B cell (primary cell): ENCODE measurements around the gene LHFPL6. TPM values are rescaled to one million over a fixed set of nuclear protein-coding genes. Genes with fewer than 3 reads are reported as not detected.

ENCODE experiments used
- ATAC-seq: fragments of 200-7000 bp; cut with Tn5 transposase; one replicate; pipeline ENCODE4 v1.10.0; 2021; ENCODE audit warnings: low read depth, mild to moderate bottlenecking, moderate number of reproducible peaks, moderate library complexity
- CTCF ChIA-PET: fragments of 350-600 bp; sonication (Branson Sonifier 250); formaldehyde crosslinking; loops from one replicate; lab custom pipeline; 2021; ENCODE audit warnings: antibody characterized with exemption, inconsistent platforms; lab: Charles Lee
- POLR2A ChIA-PET: fragments of 350-600 bp; sonication (Branson Sonifier 250); formaldehyde crosslinking; loops from one replicate; lab custom pipeline; 2021; ENCODE audit warnings: antibody characterized with exemption; lab: Charles Lee
- DNase-seq: peaks from one replicate; pipeline ENCODE4 v3.0.0; 2013
- H2AFZ ChIP-seq: 2 replicates; pipeline ENCODE4 v1.6.1; 2012; ENCODE audit warnings: mild to moderate bottlenecking, low read depth, low read length; ENCODE audit not compliant: insufficient read depth, poor library complexity, severe bottlenecking
- H3K27ac ChIP-seq, 2 donors: 1 replicate in 1 of 2; 2 replicates in 1 of 2; pipeline ENCODE4 v1.5.1; 2012 to 2013; ENCODE audit warnings: low read length in 2 of 2, mild to moderate bottlenecking in 2 of 2, moderate library complexity in 1 of 2
- H3K27me3 ChIP-seq, 4 experiments: fragments of 200-600 bp in 1 of 4; sonication (generic) in 1 of 4; replicated peaks in 1 of 4; 1 replicate in 2 of 4; 2 replicates in 2 of 4; pipeline versions ENCODE4 v1.6.1 to v1.7.0; 2013 to 2016; ENCODE audit warnings: low read length in 3 of 4, mild to moderate bottlenecking in 2 of 4, mixed read lengths in 1 of 4, moderate library complexity in 1 of 4; ENCODE audit not compliant: insufficient read depth in 4 of 4, control insufficient read depth in 3 of 4; ENCODE audit errors: control extremely low read depth in 1 of 4
- H3K36me3 ChIP-seq, 2 experiments: replicated peaks in 1 of 2; 1 replicate in 1 of 2; 2 replicates in 1 of 2; pipeline versions ENCODE4 v1.6.1 to v1.7.1; 2013; ENCODE audit warnings: low read length in 1 of 2; ENCODE audit not compliant: insufficient read depth in 2 of 2, control insufficient read depth in 1 of 2; ENCODE audit errors: control extremely low read depth in 1 of 2, extremely low read depth in 1 of 2
- H3K4me1 ChIP-seq, 2 donors: fragments of 200-600 bp in 1 of 2; sonication (generic) in 1 of 2; 1 replicate in 1 of 2; 2 replicates in 1 of 2; pipeline versions ENCODE4 v1.5.1 to v1.6.1; 2013 to 2017; ENCODE audit warnings: low read length in 2 of 2; ENCODE audit not compliant: control insufficient read depth in 2 of 2, insufficient read depth in 2 of 2
- H3K4me2 ChIP-seq: replicated peaks from 2 replicates; pipeline ENCODE3; 2012; ENCODE audit warnings: mild to moderate bottlenecking, low read depth, low read length; ENCODE audit not compliant: poor library complexity, severe bottlenecking
- H3K4me3 ChIP-seq, 5 experiments: fragments of 200-600 bp in 1 of 5; sonication (generic) in 1 of 5; 1 replicate in 3 of 5; 2 replicates in 2 of 5; pipeline versions ENCODE4 v1.5.1 to v1.7.0; 2011 to 2016; ENCODE audit warnings: low read length in 4 of 5, mild to moderate bottlenecking in 4 of 5, low read depth in 2 of 5, control low read depth in 1 of 5, moderate library complexity in 1 of 5; ENCODE audit not compliant: insufficient read depth in 1 of 5; ENCODE audit errors: control extremely low read depth in 1 of 5, extremely low read depth in 1 of 5
- H3K79me2 ChIP-seq: fragments of 200-600 bp; sonication (generic); one replicate; pipeline ENCODE4 v1.6.0; 2016; ENCODE audit warnings: low read length; ENCODE audit not compliant: control insufficient read depth, insufficient read depth
- H3K9ac ChIP-seq: fragments of 200-600 bp; sonication (generic); 2 replicates; pipeline ENCODE4 v1.6.1; 2017; ENCODE audit warnings: mild to moderate bottlenecking, low read length, moderate library complexity
- H3K9me3 ChIP-seq, 3 donors: one replicate each; pipeline versions ENCODE4 v1.6.1 to v1.7.1; 2013; ENCODE audit warnings: low read length in 2 of 3; ENCODE audit not compliant: control insufficient read depth in 2 of 3, insufficient read depth in 1 of 3; ENCODE audit errors: control extremely low read depth in 1 of 3
- H4K20me1 ChIP-seq: 2 replicates; pipeline ENCODE4 v1.6.0; 2012; ENCODE audit warnings: mild to moderate bottlenecking, low read length; ENCODE audit not compliant: insufficient read depth, control insufficient read depth, poor library complexity, severe bottlenecking
- H3K27ac Mint-ChIP-seq: one replicate; pipeline ENCODE4 v1.8.0; 2021; ENCODE audit warnings: mixed read lengths
- H3K27me3 Mint-ChIP-seq: one replicate; pipeline ENCODE4 v1.8.0; 2021; ENCODE audit warnings: mixed read lengths
- H3K4me1 Mint-ChIP-seq: one replicate; pipeline ENCODE4 v1.8.0; 2021; ENCODE audit warnings: mixed read lengths
- H3K4me3 Mint-ChIP-seq: one replicate; pipeline ENCODE4 v1.8.0; 2021; ENCODE audit warnings: mixed read lengths
- H3K9me3 Mint-ChIP-seq: one replicate; pipeline ENCODE4 v1.8.0; 2022; ENCODE audit warnings: mixed read lengths; ENCODE audit not compliant: insufficient read depth
- EZH2 ChIP-seq: IDR thresholded peaks from 2 replicates; pipeline ENCODE4 v1.6.1; 2012; ENCODE audit warnings: borderline replicate concordance, low read depth, mild to moderate bottlenecking, moderate library complexity, low read length; ENCODE audit not compliant: insufficient read depth, poor library complexity, severe bottlenecking
- WGBS: methylation state at CpG from one replicate; pipeline ENCODE4 v1.1.5; 2013; ENCODE audit warnings: missing lambda C conversion rate; ENCODE audit not compliant: insufficient coverage; 5-methylcytosine and 5-hydroxymethylcytosine counted together
- intact Hi-C: fragments of 100-400 bp; cut with micrococcal nuclease; formaldehyde crosslinking; loops from one replicate; pipeline ENCODE4 v1.10.0; 2022
- polyA plus RNA-seq: library from polyadenylated mRNA; depleted of rRNA; stranded (reverse); fragments of >200 nt; gene quantifications from 2 replicates; pipeline ENCODE4 v1.2.3, GENCODE V29; 2012
- total RNA-seq, 2 donors: library from RNA; stranded (reverse); fragments of 120-200 nt in 1 of 2; gene quantifications; 1 replicate in 1 of 2; 2 replicates in 1 of 2; pipeline versions ENCODE4 v1.2.3 to v1.2.4, GENCODE V29; 2013 to 2022
- TF ChIP-seq, protein P1 (sequence below): fragments of 200-600 bp; IDR thresholded peaks from one replicate; pipeline ENCODE4 v1.8.0; 2022; ENCODE audit warnings: antibody characterized with exemption, mild to moderate bottlenecking

The LHFPL6 gene
- total and polyA plus RNA-seq, 2 donors (not counting 1 experiment from before 2014, with no cell fraction given): 0.01 TPM; not detected in 1

DNA sequence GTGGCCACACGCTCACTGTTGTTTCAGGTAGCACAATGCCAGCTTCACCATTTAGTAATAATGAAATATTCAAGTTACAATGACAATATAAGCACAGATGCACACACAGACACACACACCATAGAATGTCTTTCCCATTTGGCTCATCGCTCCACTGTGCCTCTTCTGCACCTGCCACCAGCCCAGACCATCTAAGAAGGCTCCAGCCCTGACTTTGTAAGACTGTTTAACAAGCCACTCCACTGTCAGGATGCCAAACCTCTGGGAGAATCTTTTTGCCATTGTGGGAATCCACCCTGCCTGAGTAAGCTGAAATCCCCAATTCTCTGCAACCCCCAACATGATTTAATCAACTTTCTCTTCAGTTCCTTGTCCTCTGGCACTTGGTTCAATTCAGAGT, 60.6 kb downstream of the LHFPL6 start:
- H3K79me2 ChIP-seq: no peaks in the 10 kb centered on the region
- H3K36me3 ChIP-seq: no peaks in the 10 kb centered on the region
- TF ChIP-seq EZH2: no peak
- TF ChIP-seq, protein P1, sequence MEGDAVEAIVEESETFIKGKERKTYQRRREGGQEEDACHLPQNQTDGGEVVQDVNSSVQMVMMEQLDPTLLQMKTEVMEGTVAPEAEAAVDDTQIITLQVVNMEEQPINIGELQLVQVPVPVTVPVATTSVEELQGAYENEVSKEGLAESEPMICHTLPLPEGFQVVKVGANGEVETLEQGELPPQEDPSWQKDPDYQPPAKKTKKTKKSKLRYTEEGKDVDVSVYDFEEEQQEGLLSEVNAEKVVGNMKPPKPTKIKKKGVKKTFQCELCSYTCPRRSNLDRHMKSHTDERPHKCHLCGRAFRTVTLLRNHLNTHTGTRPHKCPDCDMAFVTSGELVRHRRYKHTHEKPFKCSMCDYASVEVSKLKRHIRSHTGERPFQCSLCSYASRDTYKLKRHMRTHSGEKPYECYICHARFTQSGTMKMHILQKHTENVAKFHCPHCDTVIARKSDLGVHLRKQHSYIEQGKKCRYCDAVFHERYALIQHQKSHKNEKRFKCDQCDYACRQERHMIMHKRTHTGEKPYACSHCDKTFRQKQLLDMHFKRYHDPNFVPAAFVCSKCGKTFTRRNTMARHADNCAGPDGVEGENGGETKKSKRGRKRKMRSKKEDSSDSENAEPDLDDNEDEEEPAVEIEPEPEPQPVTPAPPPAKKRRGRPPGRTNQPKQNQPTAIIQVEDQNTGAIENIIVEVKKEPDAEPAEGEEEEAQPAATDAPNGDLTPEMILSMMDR: no peak

DNA sequence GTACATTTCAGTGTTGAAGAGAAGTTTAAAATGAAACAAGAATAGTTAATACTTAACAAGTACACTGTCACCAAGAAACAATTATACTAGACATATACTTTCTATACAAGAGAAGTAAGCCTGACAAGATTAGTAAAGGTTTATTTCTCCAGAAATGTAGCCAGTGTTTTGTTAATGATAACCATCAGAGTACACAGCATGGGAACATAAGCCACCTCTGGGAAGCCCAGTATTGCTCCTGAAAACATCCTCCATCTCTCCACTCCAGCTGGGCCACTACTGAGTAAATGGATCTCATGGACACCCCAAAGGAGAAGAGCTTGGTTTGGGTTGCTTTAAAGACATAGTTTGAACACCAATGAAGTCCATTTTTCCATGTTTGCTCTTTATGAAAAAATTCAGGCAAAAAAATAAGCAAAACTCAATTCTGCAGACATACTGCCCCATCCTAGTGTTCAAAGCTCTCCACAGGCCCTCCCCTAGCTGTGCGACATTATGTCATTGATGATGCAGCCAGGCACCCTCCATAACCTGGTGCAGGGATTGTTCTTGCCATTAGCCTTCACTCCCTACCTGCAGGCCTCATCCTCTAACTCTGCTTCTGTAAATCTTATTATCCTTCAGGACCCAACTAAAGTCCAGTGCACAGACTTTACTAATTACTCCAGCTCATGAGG, 61.9 kb downstream of the LHFPL6 start:
- Mint-ChIP-seq H3K9me3 (no peaks in the 10 kb centered on the region), H3K27ac (no peak overlapping the region), H3K4me1 (no peaks in the 10 kb centered on the region), H3K27me3 (no peaks in the 10 kb centered on the region), H3K4me3 (no peak overlapping the region)
- WGBS: 93% methylated on average over 1 of the region's 1 CpG
- Histone ChIP-seq H3K27ac (no peak overlapping the region), H3K79me2 (no peaks in the 10 kb centered on the region), H3K36me3 (no peaks in the 10 kb centered on the region), H3K4me2 (no peak overlapping the region), H3K9ac (no peak overlapping the region), H3K9me3 (no peaks in the 10 kb centered on the region), H4K20me1 (no peaks in the 10 kb centered on the region), H3K4me1 (no peaks in the 10 kb centered on the region), H3K4me3 (no peak overlapping the region), H3K27me3 (no peaks in the 10 kb centered on the region), H2AFZ (no peak overlapping the region)
- ChIA-PET CTCF (no interaction called here), POLR2A (no interaction called here)
- TF ChIP-seq, protein P1: no peak
- TF ChIP-seq EZH2: no peak
- DNase-seq (no peak), ATAC-seq (no peak)
- intact Hi-C loops: no loop called here

More for the DNA sequence above, 60.6 kb downstream of the LHFPL6 start:
- Histone ChIP-seq H3K27me3 (no peaks in the 10 kb centered on the region), H3K4me2 (no peak overlapping the region), H3K4me1 (no peaks in the 10 kb centered on the region), H3K4me3 (no peak overlapping the region), H4K20me1 (no peaks in the 10 kb centered on the region), H3K27ac (no peak overlapping the region), H3K9me3 (no peaks in the 10 kb centered on the region), H3K9ac (no peak overlapping the region), H2AFZ (no peak overlapping the region)
- DNase-seq (no peak), ATAC-seq (no peak)
- H3K9me3 Mint-ChIP-seq: no peaks in the 10 kb centered on the region
- H3K27ac Mint-ChIP-seq: no peak overlapping the region
- H3K27me3 Mint-ChIP-seq: no peaks in the 10 kb centered on the region
- ChIA-PET CTCF (no interaction called here), POLR2A (no interaction called here)
- H3K4me1 Mint-ChIP-seq: no peaks in the 10 kb centered on the region
- WGBS: 100% methylated on average over 1 of the region's 2 CpGs
- H3K4me3 Mint-ChIP-seq: no peak overlapping the region
- intact Hi-C loops: no loop called here
